Panc1 (cell line): ENCODE results near the gene ADGRE1. TPM values are rescaled to one million over a fixed set of nuclear protein-coding genes. Genes with fewer than 3 reads are reported as not detected.

Source experiments
- ATAC-seq: fragments of 200-7000 bp; cut with Tn5 transposase; 2 replicates; pipeline ENCODE4 v1.9.1; 2020; ENCODE audit warnings: mild to moderate bottlenecking, moderate library complexity
- BruUV-seq: library from RNA; stranded (reverse); fragments of 400-500 nt; replicated peaks from 2 replicates; lab custom pipeline; 2021; lab: Mats Ljungman, UMichigan
- CTCF ChIA-PET: fragments of 300-600 bp; sonication (Branson Sonifier 250); formaldehyde crosslinking; loops from one replicate; lab custom pipeline; 2022; ENCODE audit warnings: antibody characterized with exemption; lab: Charles Lee
- POLR2A ChIA-PET: fragments of 300-600 bp; sonication (Branson Sonifier 250); formaldehyde crosslinking; loops from one replicate; lab custom pipeline; 2022; ENCODE audit warnings: antibody characterized with exemption; lab: Charles Lee
- DNase-seq: peaks from one replicate; pipeline ENCODE4 v3.0.0-alpha.2; 2010; ENCODE audit warnings: low read depth, low spot score
- H3K27ac ChIP-seq: 2 replicates; pipeline ENCODE4 v1.5.1; 2011; ENCODE audit warnings: mild to moderate bottlenecking, low read length, inconsistent platforms
- H3K27me3 ChIP-seq: fragments of 200-500 bp; sonication (Bioruptor generic); 2 replicates; pipeline ENCODE4 v1.6.0; 2014; ENCODE audit warnings: low read length, inconsistent platforms; ENCODE audit not compliant: control insufficient read depth, insufficient read depth
- H3K36me3 ChIP-seq: fragments of 200-500 bp; sonication (Bioruptor generic); 2 replicates; pipeline ENCODE4 v1.5.1; 2014; ENCODE audit warnings: inconsistent platforms, mild to moderate bottlenecking, low read length, moderate library complexity; ENCODE audit not compliant: control insufficient read depth, insufficient read depth
- H3K4me1 ChIP-seq: 2 replicates; pipeline ENCODE4 v1.5.1; 2011; ENCODE audit warnings: inconsistent platforms, mild to moderate bottlenecking, low read length, moderate library complexity; ENCODE audit not compliant: control insufficient read depth, insufficient read depth
- H3K4me3 ChIP-seq, 2 experiments: 2 replicates each; pipeline ENCODE4 v1.5.1; 2011 to 2012; ENCODE audit warnings: low read depth in 2 of 2, low read length in 2 of 2, mild to moderate bottlenecking in 2 of 2, inconsistent platforms in 1 of 2, moderate library complexity in 1 of 2
- H3K9me3 ChIP-seq: fragments of 200-500 bp; sonication (Bioruptor generic); 2 replicates; pipeline ENCODE4 v1.5.1; 2014; ENCODE audit warnings: low read depth, mild to moderate bottlenecking, inconsistent platforms, low read length, moderate library complexity; ENCODE audit not compliant: control insufficient read depth, insufficient read depth
- CTCF ChIP-seq: fragments of 450-650 bp; IDR thresholded peaks from 2 replicates; pipeline ENCODE4 v1.5.1; 2017; ENCODE audit warnings: mild to moderate bottlenecking
- POLR2AphosphoS5 ChIP-seq: IDR thresholded peaks from 2 replicates; pipeline ENCODE4 v1.6.1; 2012; ENCODE audit warnings: mild to moderate bottlenecking, low read depth, low read length, moderate library complexity
- SIN3A ChIP-seq: IDR thresholded peaks from 2 replicates; pipeline ENCODE4 v1.6.1; 2012; ENCODE audit warnings: low read depth, mild to moderate bottlenecking, low read length, moderate library complexity, borderline replicate concordance; ENCODE audit not compliant: insufficient read depth
- TCF7L2 ChIP-seq: IDR thresholded peaks from 2 replicates; pipeline ENCODE4 v1.6.1; 2011; ENCODE audit warnings: mild to moderate bottlenecking, low read depth, low read length, inconsistent platforms
- in situ Hi-C: cut with HindIII; loops from 2 replicates; pipeline ENCODE4 v1.10.0; 2016; ENCODE audit warnings: low sequenced_read_pairs, low pct_unique_long_range_greater_than_20kb
- intact Hi-C: fragments of 100-400 bp; cut with micrococcal nuclease; formaldehyde crosslinking; loops from one replicate; pipeline ENCODE4 v1.10.0; 2022; ENCODE audit not compliant: unreplicated experiment
- total RNA-seq: library from RNA; stranded (reverse); gene quantifications from one replicate; pipeline ENCODE4 v1.2.1, GENCODE V29; 2021; ENCODE audit not compliant: unreplicated experiment
- TF ChIP-seq, protein P1 (sequence below), 2 experiments: IDR thresholded peaks; 2 replicates each; pipeline ENCODE4 v1.6.1; 2011 to 2012; ENCODE audit warnings: low read depth in 2 of 2, control low read depth in 1 of 2, low read length in 1 of 2, mild to moderate bottlenecking in 1 of 2, moderate library complexity in 1 of 2; ENCODE audit not compliant: insufficient read depth in 1 of 2

The ADGRE1 gene
- total RNA-seq, 1 experiment from 2014 or later, result 0.08 TPM

DNA sequence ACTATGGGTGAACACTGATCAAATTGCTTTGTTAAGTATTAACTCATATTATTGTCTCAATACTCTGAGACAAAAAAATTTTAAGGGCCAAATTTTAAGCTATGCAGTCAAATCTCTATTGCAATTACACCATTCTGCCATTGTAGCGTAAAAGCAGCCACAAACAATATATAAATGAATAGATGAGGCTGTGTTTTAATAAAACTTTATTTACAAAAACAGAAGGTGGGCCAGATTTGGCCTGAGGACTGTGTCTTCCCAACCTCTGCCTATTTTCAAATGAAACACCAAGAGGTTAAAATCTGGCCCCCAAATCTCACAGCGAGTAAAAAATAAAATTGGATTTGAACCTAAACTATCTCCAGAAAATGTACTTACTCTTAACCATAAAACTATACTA lies 82.1 kb downstream of the ADGRE1 start:
- no peaks in the 10 kb centered on the region for H3K9me3 ChIP-seq
- ATAC-seq, result no peak
- no peaks in the 10 kb centered on the region for H3K36me3 ChIP-seq
- H3K27ac ChIP-seq, result no peak overlapping the region
- no peaks in the 10 kb centered on the region for H3K4me1 ChIP-seq
- in situ Hi-C loops (no loop called here), intact Hi-C loops (no loop called here)
- CTCF ChIA-PET, result no interaction called here
- TF ChIP-seq, protein P1, sequence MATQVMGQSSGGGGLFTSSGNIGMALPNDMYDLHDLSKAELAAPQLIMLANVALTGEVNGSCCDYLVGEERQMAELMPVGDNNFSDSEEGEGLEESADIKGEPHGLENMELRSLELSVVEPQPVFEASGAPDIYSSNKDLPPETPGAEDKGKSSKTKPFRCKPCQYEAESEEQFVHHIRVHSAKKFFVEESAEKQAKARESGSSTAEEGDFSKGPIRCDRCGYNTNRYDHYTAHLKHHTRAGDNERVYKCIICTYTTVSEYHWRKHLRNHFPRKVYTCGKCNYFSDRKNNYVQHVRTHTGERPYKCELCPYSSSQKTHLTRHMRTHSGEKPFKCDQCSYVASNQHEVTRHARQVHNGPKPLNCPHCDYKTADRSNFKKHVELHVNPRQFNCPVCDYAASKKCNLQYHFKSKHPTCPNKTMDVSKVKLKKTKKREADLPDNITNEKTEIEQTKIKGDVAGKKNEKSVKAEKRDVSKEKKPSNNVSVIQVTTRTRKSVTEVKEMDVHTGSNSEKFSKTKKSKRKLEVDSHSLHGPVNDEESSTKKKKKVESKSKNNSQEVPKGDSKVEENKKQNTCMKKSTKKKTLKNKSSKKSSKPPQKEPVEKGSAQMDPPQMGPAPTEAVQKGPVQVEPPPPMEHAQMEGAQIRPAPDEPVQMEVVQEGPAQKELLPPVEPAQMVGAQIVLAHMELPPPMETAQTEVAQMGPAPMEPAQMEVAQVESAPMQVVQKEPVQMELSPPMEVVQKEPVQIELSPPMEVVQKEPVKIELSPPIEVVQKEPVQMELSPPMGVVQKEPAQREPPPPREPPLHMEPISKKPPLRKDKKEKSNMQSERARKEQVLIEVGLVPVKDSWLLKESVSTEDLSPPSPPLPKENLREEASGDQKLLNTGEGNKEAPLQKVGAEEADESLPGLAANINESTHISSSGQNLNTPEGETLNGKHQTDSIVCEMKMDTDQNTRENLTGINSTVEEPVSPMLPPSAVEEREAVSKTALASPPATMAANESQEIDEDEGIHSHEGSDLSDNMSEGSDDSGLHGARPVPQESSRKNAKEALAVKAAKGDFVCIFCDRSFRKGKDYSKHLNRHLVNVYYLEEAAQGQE (IDR thresholded peaks at IDR 0.05; ENCODE audit: insufficient read depth in 1 of 2, low read depth in 2 of 2, low read length in 1 of 2), result no peak
- TF ChIP-seq POLR2AphosphoS5 (no peak), TCF7L2 (no peak), CTCF (no peak), SIN3A (no peak)
- H3K27me3 ChIP-seq, result no peaks in the 10 kb centered on the region; the same call in 1 of the 2 replicates
- BruUV-seq, result no TSS peak
- POLR2A ChIA-PET, result interaction anchor here (0.6 kb wide), 1 partner anchor 8 kb away, joined by 3 read pairs; no protein-coding TSS in a partner anchor
- no peak overlapping the region for H3K4me3 ChIP-seq
- no peak for DNase-seq

DNA sequence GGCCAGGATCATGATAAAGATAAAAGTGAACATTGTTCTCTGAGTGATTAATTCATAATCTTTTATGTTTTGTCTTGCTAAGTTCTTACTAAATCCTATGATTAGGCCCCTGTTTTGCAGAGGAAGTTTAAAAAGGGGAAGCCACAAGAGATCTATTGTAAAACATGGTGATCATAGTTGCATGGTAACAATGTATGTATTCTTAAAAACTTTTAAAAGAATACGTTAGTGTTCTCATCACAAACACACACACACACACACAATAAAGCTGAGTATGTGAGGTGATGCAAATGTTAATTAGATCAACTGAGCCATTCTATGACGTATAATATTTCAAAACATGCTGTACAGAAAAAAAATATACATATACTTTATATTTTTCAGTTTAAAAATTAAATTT lies 82.6 kb downstream of the ADGRE1 start:
- H3K9me3 ChIP-seq, result no peaks in the 10 kb centered on the region
- no TSS peak for BruUV-seq
- no peaks in the 10 kb centered on the region; the same call in 1 of the 2 replicates for H3K27me3 ChIP-seq
- TF ChIP-seq, protein P1 (IDR thresholded peaks at IDR 0.05; ENCODE audit: insufficient read depth in 1 of 2, low read depth in 2 of 2, low read length in 1 of 2), result no peak
- TF ChIP-seq CTCF (no peak), POLR2AphosphoS5 (no peak), TCF7L2 (no peak), SIN3A (no peak)
- ATAC-seq, result no peak
- ChIA-PET CTCF (no interaction called here), POLR2A (no interaction called here)
- in situ Hi-C loops (no loop called here), intact Hi-C loops (no loop called here)
- no peak overlapping the region for H3K27ac ChIP-seq
- no peaks in the 10 kb centered on the region for H3K4me1 ChIP-seq
- H3K36me3 ChIP-seq, result no peaks in the 10 kb centered on the region
- H3K4me3 ChIP-seq, result no peak overlapping the region
- DNase-seq, result no peak
